ENCODE measurements around the gene PGGHG.

The PGGHG gene

GRCh38 chr11:250740-251299 lies 38.1 kb upstream of the PGGHG start:
- TF ChIP-seq, protein P1, sequence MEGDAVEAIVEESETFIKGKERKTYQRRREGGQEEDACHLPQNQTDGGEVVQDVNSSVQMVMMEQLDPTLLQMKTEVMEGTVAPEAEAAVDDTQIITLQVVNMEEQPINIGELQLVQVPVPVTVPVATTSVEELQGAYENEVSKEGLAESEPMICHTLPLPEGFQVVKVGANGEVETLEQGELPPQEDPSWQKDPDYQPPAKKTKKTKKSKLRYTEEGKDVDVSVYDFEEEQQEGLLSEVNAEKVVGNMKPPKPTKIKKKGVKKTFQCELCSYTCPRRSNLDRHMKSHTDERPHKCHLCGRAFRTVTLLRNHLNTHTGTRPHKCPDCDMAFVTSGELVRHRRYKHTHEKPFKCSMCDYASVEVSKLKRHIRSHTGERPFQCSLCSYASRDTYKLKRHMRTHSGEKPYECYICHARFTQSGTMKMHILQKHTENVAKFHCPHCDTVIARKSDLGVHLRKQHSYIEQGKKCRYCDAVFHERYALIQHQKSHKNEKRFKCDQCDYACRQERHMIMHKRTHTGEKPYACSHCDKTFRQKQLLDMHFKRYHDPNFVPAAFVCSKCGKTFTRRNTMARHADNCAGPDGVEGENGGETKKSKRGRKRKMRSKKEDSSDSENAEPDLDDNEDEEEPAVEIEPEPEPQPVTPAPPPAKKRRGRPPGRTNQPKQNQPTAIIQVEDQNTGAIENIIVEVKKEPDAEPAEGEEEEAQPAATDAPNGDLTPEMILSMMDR (conservative IDR thresholded peaks at IDR 0.05; ENCODE audit: low read depth), result peak; percentile 57
- CTCF ChIA-PET, result interaction anchor here (0.6 to 1.5 kb wide), 7 partner anchors 10 to 200 kb away, joined by 3 to 7 read pairs (median 4); partner anchors contain the start of genes PGGHG and PSMD13
- H3K27ac ChIP-seq, result no peak overlapping the region
- POLR2A ChIA-PET (ENCODE audit: low non-redundant PET), result interaction anchor here (0.9 kb wide), 1 partner anchor 44 kb away, joined by 3 read pairs; the partner anchor contains the start of genes BET1L and RIC8A
- DNase-seq (ENCODE audit: low spot score), result peak; percentile 21

DNA sequence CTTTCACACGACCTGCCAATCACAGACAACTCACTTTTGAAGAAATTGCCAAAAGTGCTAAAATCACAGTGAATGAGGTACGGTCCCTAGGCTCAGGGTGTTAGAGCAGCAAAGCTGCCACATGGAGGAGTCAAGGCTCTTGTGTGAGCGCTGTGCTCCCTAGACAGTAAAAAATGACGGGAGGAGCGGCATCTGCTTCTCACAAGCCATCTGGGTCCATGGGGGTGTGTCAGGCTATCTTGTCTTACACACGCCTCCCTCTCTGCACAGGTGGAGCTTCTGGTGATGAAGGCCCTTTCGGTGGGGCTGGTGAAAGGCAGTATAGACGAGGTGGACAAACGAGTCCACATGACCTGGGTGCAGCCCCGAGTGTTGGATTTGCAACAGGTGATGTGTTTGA lies 37.4 kb upstream of the PGGHG start:
- CTCF ChIA-PET, result interaction anchor here (1.0 to 1.5 kb wide), 4 partner anchors 10 to 104 kb away, joined by 3 to 7 read pairs (median 4); partner anchors contain the start of gene PSMD13
- DNase-seq (ENCODE audit: low spot score), result no peak
- H3K27ac ChIP-seq, result no peak overlapping the region
- POLR2A ChIA-PET (ENCODE audit: low non-redundant PET), result interaction anchor here (0.8 to 0.9 kb wide), 2 partner anchors 37 to 44 kb away, joined by 3 read pairs; partner anchors contain the start of genes BET1L and RIC8A
- TF ChIP-seq, protein P1 (conservative IDR thresholded peaks at IDR 0.05; ENCODE audit: low read depth), result no peak

DNA sequence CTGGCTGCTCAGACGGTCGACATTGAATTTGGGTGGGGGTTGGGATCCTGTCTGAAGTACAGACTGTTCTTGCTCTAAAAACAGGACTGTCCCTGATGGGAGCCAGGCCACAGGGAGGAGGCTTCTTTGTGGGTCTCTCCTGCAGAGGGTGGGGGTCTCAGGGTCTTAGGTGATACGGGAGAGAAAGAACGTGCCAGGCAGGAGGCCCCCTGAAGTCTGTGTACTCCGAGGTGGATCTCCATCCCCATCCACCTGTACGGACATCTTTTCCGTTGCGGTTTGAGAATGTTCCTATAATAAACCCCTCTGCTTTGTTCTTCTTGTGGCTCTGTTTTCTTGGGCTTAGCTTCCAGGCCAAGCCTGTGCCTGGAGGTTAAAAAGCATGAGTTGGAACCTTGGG lies 36.3 kb upstream of the PGGHG start:
- H3K27ac ChIP-seq, result no peak overlapping the region
- CTCF ChIA-PET, result no interaction called here
- POLR2A ChIA-PET (ENCODE audit: low non-redundant PET), result interaction anchor here (0.8 kb wide), 1 partner anchor 36 kb away, joined by 3 read pairs; no protein-coding TSS in a partner anchor
- TF ChIP-seq, protein P1 (conservative IDR thresholded peaks at IDR 0.05; ENCODE audit: low read depth), result no peak
- no peak for DNase-seq (ENCODE audit: low spot score)

GRCh38 chr11:253160-253885 lies 35.6 kb upstream of the PGGHG start:
- DNase-seq (ENCODE audit: low spot score), result no peak
- peak overlapping the region; percentile 14; the same call in 1 of the 2 replicates for H3K27ac ChIP-seq
- TF ChIP-seq, protein P1 (conservative IDR thresholded peaks at IDR 0.05; ENCODE audit: low read depth), result no peak
- ChIA-PET CTCF (interaction anchor here (0.7 kb wide), 1 partner anchor 51 kb away, joined by 4 read pairs; no protein-coding TSS in a partner anchor), POLR2A (ENCODE audit: low non-redundant PET) (no interaction called here)

DNA sequence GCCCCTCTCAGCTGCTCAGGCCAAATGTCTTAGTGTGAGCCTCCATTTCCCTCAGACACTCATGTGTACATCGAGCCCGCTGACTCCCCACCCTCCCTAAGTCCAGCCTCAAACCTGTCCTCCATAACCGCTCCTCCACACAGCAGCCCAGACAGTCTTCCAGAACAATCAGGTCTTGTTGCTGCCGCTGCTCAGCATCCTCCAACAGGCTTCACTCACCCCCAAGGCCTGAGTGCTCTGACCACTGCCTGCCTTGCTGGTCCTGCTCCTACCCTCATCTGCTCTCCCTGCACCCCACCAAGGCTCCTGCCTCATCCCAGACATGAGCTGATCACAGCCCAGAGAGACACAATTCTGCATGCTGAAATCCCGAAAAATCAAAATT lies 35.0 kb upstream of the PGGHG start:
- ChIA-PET CTCF (no interaction called here), POLR2A (ENCODE audit: low non-redundant PET) (no interaction called here)
- TF ChIP-seq, protein P1 (conservative IDR thresholded peaks at IDR 0.05; ENCODE audit: low read depth), result no peak
- no peak overlapping the region; the same call in 1 of the 2 replicates for H3K27ac ChIP-seq
- no peak for DNase-seq (ENCODE audit: low spot score)

- ChIA-PET CTCF (no interaction called here), POLR2A (ENCODE audit: low non-redundant PET) (no interaction called here)
- DNase-seq (ENCODE audit: low spot score), result no peak
- no peak overlapping the region for H3K27ac ChIP-seq
- TF ChIP-seq, protein P1 (conservative IDR thresholded peaks at IDR 0.05; ENCODE audit: low read depth), result no peak
Observed at GRCh38 chr11:255176-255575, 33.8 kb upstream of the PGGHG start.

Measured in RWPE1 (cell line).